ENCODE measurements around the gene SRSF6.
A peak's percentile ranks its signal among the peaks of the same experiment; 100 is the strongest.
"Not testable (repeated sequence)": the region's sequence is repeated elsewhere in the genome, so short reads cannot be mapped to it uniquely, and the experiment has no call there.

SRSF6 gene

DNA sequence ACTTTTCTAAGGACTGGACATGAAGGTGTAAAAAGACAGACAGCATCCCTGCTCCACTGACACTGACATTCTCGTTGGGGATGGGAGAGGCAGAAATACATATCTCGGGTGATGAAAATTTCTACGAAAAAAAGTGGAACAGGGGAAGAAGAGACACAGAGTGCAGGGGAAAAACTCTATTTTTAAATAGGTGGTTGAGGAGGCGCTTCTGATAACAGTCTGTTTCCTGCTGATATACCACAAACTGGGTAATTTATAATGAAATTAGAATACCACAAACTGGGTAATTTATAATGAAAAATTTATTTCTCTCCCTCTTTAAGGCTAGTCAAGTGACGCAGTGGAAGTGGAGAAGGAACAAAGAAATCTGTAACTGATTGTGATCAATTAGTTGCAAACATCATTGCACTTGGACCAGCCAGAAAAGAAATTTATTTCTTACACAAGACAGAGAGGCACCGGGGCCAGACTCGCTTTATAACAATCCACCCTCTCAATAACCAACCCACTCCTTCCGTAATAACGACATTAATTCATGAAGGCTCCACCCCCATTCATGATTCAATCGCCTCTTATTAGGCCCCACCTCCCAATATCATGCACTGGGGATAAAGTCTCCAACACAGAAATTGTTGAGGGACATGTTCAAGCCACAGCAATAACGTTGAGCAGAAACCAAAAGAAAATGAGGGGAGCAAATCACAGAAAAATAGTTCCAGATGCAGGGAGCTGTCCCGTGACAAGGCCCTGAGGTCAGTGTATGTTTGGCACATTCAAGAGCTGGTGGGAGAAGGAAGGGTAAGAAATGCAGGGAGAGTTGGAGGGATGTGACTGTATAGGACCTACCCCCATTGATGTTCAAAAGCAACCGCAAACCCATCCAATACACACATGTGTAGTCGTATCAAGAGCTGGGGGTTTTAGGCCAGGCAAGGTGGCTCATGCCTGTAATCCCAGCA, 6.6 kb upstream of the SRSF6 start:
- DNase-seq = no peak

DNA sequence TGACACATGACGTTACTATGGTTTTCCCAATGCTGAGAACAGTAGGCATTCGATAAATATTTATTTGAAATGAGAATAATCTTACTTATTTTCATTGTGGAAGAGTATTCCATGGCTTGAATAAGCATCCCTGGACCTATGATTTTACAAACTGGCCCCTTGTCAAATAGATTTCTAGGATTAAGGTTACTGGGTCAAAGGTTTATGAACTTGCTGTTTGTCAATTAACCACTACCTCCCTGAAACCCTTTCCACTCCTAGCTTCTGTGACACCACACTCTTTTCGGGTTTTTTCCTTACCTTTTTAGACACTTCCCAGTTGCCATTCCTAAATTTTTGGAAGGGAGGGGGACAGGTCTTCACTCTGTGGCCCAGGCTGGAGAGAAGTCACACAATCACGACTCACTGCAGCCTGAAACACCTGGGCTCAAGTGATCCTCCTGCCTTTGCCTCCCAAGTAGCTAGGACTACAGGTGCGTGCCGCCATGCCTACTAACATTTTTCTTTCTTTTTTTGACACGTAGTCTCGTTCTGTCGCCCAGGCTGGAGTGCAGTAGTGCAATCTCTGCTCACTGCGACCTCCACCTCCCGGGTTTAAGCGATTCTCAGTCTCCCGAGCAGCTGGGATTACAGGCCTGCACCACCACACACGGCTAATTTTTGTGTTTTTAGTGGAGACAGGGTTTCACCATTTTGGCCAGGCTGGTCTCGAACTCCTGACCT, 5.1 kb upstream of the SRSF6 start:
- no peak for DNase-seq

DNA sequence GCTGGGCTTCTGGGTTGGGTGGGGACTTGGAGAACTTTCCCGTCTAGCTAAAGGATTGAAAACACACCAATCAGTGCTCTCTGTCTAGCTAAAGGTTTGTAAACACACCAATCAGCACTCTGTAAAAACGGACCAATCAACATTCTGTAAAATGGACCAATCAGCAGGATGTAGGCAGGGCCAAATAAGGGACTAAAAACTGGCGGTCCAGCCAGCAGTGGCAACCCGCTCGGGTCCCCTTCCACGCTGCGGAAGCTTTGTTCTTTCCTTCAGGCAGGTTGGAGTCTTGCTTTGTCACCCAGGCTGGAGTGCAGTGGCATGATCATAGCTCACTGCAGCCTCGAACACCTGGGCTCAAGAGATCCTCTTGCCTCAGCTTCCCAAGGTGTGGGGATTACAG, 1.4 kb upstream of the SRSF6 start:
- not testable (repeated sequence) for DNase-seq

- peak; percentile 93 for DNase-seq
These were observed 672 bp upstream of the SRSF6 start for GRCh38 chr20:43456809-43457639.

- DNase-seq = no peak
These were observed 777 bp downstream of the SRSF6 start for GRCh38 chr20:43458422-43458924.

DNA sequence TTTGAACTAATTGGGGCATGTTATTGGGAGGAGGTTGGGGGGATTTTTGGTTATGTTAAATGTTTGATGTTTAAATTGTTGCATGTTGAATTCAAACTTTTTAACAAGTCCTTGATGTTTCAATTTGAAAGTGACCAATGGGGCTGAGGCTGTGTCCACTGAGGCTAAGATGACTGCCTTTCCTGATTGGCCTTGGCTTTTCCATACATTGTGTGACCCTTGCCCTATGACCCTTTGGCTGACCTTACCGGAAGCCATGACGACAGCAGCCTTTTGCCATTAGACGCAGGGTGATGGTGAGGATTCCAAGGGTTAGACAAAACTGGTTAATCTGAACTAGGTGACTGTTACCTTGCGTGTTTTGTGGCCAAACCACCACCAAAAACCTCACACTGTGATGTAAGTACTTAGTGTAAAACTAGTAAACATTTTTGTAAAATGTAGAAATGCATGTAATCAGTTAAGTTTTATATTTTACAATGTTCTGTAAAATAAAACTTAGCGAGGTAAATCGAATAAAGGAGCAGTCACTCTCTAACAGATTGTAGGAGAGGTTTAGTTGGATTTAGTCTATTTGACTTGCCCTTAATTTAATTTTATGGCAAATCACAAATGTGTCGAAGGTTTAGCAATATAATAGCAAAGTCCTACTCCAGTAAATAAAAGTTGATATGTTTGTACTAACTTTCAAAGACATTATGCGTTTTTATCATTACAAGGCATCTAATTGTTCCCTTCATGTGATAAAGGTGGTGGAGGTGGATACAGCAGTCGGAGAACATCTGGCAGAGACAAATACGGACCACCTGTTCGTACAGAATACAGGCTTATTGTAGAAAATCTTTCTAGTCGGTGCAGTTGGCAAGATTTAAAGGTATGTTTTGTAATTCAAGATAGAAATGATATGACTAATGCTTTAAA, 1.6 kb downstream of the SRSF6 start:
- no peak for DNase-seq

GRCh38 chr20:43460172-43460829, 2.6 kb downstream of the SRSF6 start:
- DNase-seq = no peak

GRCh38 chr20:43460830-43461200, 3.1 kb downstream of the SRSF6 start:
- DNase-seq = no peak

DNA sequence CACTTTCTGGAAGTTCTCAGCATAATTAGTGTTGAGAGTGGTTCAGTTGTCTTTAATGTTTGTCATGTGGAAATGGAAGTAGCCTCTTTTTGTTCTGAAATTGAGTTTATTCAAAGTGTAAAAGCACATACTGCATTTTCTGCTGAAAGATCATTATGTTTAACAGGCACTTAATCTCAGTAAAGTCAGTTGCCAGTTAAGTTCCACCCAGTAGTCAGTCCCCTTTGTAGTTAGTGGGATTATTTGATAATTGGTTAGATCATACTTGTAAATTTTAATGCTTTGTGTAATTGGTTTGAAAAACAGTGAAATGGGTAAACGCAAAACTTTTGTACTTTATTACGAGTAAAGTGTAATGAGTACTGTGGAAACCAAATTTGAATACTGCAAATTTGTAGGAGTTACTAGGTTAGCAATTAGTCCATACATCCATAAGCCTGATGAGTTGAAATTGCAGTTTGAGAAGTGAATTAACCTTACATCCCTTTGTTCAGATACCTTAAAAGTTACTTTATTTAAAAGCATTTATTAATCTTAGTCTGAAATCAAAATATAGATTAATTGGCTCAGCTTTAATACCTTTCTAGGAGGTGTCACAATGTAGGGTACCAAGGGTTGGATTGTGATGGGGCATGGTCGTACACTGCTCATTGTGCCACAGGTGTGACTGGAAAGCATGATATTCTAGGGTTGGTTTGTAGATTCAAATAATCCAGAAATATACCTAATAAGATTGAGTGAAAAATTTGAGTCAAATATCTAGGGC, 4.4 kb downstream of the SRSF6 start:
- no peak for DNase-seq

GRCh38 chr20:43462660-43463526, 5.2 kb downstream of the SRSF6 start:
- no peak for DNase-seq

GRCh38 chr20:43463527-43464218, 6.0 kb downstream of the SRSF6 start:
- no peak for DNase-seq

DNA sequence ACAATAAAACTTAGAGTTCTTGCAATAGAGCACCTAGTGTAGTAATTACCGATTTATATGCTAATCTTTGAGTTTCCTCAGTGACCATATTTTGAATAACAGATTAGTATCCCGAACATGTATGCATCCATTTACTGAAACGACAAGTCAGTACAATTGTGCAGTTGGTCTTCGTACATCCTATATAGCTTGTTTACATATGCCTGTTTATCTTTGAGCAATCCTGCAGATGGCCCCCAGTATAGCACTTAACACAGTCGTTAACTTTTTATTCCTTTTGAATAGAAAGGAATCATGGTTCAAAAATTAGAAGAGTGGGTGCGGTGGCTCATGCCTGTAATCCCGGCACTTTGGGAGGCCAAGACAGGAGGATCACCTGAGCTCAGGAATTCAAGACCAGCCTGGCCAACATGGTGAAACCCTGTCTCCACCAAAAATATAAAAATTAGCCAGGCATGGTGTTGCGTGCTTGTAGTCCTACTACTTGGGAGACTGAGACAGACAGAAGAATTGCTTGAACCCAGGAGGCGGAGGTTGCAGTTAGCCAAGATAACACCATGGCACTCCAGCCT, 6.6 kb downstream of the SRSF6 start:
- no peak for DNase-seq

DNA sequence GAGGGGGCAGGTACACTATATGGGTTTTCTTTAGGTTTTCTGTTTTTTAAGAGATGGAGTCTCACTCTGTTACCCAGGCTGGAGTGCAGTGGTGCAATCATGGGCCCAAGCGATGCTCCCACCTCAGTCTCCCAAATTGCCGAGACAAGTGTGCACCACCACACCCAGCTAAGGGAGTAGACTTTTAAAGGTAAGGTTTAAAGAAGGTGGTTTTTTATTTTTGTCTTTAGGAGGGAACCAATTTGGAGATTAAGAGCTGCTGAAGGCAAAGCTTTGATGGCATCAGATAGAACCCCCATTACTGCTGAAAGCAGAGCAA, 7.9 kb downstream of the SRSF6 start:
- DNase-seq = no peak

- no peak for DNase-seq
These were observed 9.9 kb downstream of the SRSF6 start for GRCh38 chr20:43467589-43467988.

- DNase-seq = no peak
These were observed 15.1 kb downstream of the SRSF6 start for GRCh38 chr20:43472671-43473380.

GRCh38 chr20:43473381-43473704, 15.6 kb downstream of the SRSF6 start:
- no peak for DNase-seq

DNA sequence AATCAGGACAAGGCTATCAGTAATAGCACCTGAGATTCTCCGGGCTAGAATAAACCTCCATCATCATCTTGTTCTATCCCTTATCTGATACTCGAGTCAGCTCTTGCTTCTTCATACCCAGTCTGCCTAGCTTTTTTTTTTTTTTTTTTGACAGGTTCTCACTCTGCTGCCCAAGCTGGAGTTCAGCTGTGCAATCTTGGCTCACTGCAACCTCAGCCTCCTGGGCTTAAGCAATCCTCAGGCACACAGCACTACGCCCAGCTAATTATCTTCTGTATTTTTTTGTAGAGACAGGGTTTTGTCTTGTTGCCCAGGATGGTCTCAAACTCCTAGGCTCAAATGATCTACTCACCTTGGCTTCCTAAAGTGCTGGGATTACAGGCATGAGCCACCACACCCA, 19.5 kb downstream of the SRSF6 start:
- DNase-seq = no peak

GRCh38 chr20:43477619-43478018, 19.9 kb downstream of the SRSF6 start:
- DNase-seq = no peak

Measured in NCI-H1694 treated with DMSO at 0.1 percent for 48 hours (cell line).